Trophoblast cell (in vitro differentiated cells and primary cell): ENCODE data around the gene DOCK10.

Experiments
- DNase-seq, 2 donors: peaks; one replicate each; pipeline ENCODE4 v3.0.0-alpha.2; 2016
- H2AFZ ChIP-seq: 2 replicates; pipeline ENCODE4 v1.6.1; 2013; ENCODE audit warnings: low read length, moderate library complexity, mild to moderate bottlenecking; ENCODE audit not compliant: insufficient read depth, poor library complexity
- H2AK5ac ChIP-seq: 2 replicates; pipeline ENCODE4 v1.6.1; 2013; ENCODE audit warnings: mild to moderate bottlenecking, low read length
- H2BK120ac ChIP-seq: 2 replicates; pipeline ENCODE4 v1.6.1; 2013; ENCODE audit warnings: low read length, mild to moderate bottlenecking, moderate library complexity; ENCODE audit not compliant: insufficient read depth, poor library complexity
- H2BK12ac ChIP-seq: 2 replicates; pipeline ENCODE4 v1.6.1; 2013; ENCODE audit warnings: mild to moderate bottlenecking, low read length, moderate library complexity
- H2BK5ac ChIP-seq: 2 replicates; pipeline ENCODE4 v1.6.1; 2013; ENCODE audit warnings: low read length, low read depth, moderate library complexity, mild to moderate bottlenecking; ENCODE audit not compliant: poor library complexity
- H3K14ac ChIP-seq: 2 replicates; pipeline ENCODE4 v1.6.1; 2013; ENCODE audit warnings: mild to moderate bottlenecking, low read length
- H3K18ac ChIP-seq: 2 replicates; pipeline ENCODE4 v1.6.1; 2013; ENCODE audit warnings: mild to moderate bottlenecking, low read length
- H3K23ac ChIP-seq: 2 replicates; pipeline ENCODE4 v1.6.1; 2013; ENCODE audit warnings: low read length
- H3K27ac ChIP-seq: 2 replicates; pipeline ENCODE4 v1.5.1; 2013; ENCODE audit warnings: low read depth, mild to moderate bottlenecking, inconsistent platforms, low read length, moderate library complexity
- H3K27me3 ChIP-seq: 2 replicates; pipeline ENCODE4 v1.6.1; 2013; ENCODE audit warnings: inconsistent platforms, mild to moderate bottlenecking, low read length, moderate library complexity; ENCODE audit not compliant: insufficient read depth
- H3K36me3 ChIP-seq, 2 experiments: 1 replicate in 1 of 2; 2 replicates in 1 of 2; pipeline ENCODE4 v1.6.1; 2013; ENCODE audit warnings: low read length in 2 of 2, mild to moderate bottlenecking in 2 of 2, moderate library complexity in 1 of 2; ENCODE audit not compliant: insufficient read depth in 2 of 2, control insufficient read depth in 1 of 2
- H3K4ac ChIP-seq: 2 replicates; pipeline ENCODE4 v1.6.1; 2013; ENCODE audit warnings: low read depth, mild to moderate bottlenecking, low read length, moderate library complexity
- H3K4me1 ChIP-seq, 2 experiments: 1 replicate in 1 of 2; 2 replicates in 1 of 2; pipeline ENCODE4 v1.6.1; 2013; ENCODE audit warnings: low read length in 2 of 2, mild to moderate bottlenecking in 2 of 2, moderate library complexity in 1 of 2; ENCODE audit not compliant: insufficient read depth in 2 of 2, control insufficient read depth in 1 of 2
- H3K4me2 ChIP-seq: 2 replicates; pipeline ENCODE4 v1.6.1; 2013; ENCODE audit warnings: inconsistent platforms, mild to moderate bottlenecking, low read length, moderate library complexity
- H3K4me3 ChIP-seq: 2 replicates; pipeline ENCODE4 v1.5.1; 2013; ENCODE audit warnings: mild to moderate bottlenecking, low read depth, low read length, inconsistent platforms
- H3K79me1 ChIP-seq: one replicate; pipeline ENCODE4 v1.6.1; 2013; ENCODE audit warnings: low read length
- H3K79me2 ChIP-seq: 2 replicates; pipeline ENCODE4 v1.6.1; 2013; ENCODE audit warnings: low read length, mild to moderate bottlenecking; ENCODE audit not compliant: control insufficient read depth, insufficient read depth, poor library complexity
- H3K9ac ChIP-seq: 2 replicates; pipeline ENCODE4 v1.6.1; 2013; ENCODE audit warnings: mild to moderate bottlenecking, low read length
- H3K9me3 ChIP-seq: 2 replicates; pipeline ENCODE4 v1.6.1; 2013; ENCODE audit warnings: low read depth, mild to moderate bottlenecking, control low read depth, inconsistent platforms, low read length; ENCODE audit not compliant: insufficient read depth
- H4K12ac ChIP-seq: 2 replicates; pipeline ENCODE4 v1.6.1; 2013; ENCODE audit warnings: low read depth, mild to moderate bottlenecking, low read length, moderate library complexity
- H4K8ac ChIP-seq: 2 replicates; pipeline ENCODE4 v1.6.1; 2013; ENCODE audit warnings: low read depth, mild to moderate bottlenecking, low read length, moderate library complexity
- H4K91ac ChIP-seq: one replicate; pipeline ENCODE4 v1.6.1; 2013; ENCODE audit warnings: low read depth, mild to moderate bottlenecking, low read length, moderate library complexity
- WGBS: extraction: QIAGEN DNeasy Blood & Tissue Kit; methylation state at CpG from one replicate; pipeline ENCODE4 v1.1.7; 2013; ENCODE audit warnings: missing lambda C conversion rate; ENCODE audit not compliant: insufficient read length, insufficient coverage; ENCODE audit errors: extremely low coverage; 5-methylcytosine and 5-hydroxymethylcytosine counted together

The DOCK10 gene

DNA sequence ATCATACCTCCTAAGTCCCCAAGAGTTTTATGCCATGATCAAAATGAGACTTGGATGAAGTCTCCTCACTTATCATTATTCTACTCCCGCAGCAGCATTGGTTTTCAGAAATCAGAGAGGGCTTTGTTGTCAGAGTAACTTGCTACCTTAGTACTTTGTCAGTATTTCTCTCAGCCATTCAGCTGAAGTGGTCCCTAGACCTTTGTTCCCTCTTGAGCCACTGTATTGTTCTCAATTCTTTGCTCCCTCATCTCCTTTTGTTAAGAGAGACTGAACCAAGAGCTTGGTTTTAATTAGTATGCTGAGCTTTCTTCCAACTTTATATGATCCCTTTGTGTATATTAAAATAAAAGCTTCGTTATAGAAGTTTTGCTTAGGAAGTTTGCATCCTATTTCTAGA, 133.4 kb downstream of the DOCK10 start:
- no peak overlapping the region for H3K4me2 ChIP-seq
- no peak overlapping the region for H4K91ac ChIP-seq
- no peak overlapping the region for H4K8ac ChIP-seq
- H3K79me2 ChIP-seq = no peaks in the 10 kb centered on the region
- no peak overlapping the region for H2AFZ ChIP-seq
- H3K23ac ChIP-seq = no peak overlapping the region
- H2BK5ac ChIP-seq = no peak overlapping the region
- no peak overlapping the region for H4K12ac ChIP-seq
- H3K4me3 ChIP-seq = no peak overlapping the region
- DNase-seq = no peak
- no CpG with 5 or more reads among the region's 2 CpGs for WGBS
- no peak overlapping the region for H3K9ac ChIP-seq
- H3K79me1 ChIP-seq = no peaks in the 10 kb centered on the region
- H3K27ac ChIP-seq = no peak overlapping the region
- no peaks in the 10 kb centered on the region for H3K27me3 ChIP-seq
- no peak overlapping the region for H3K4ac ChIP-seq
- H3K9me3 ChIP-seq = no peaks in the 10 kb centered on the region
- no peak overlapping the region for H2BK120ac ChIP-seq
- no peaks in the 10 kb centered on the region for H3K4me1 ChIP-seq
- no peaks in the 10 kb centered on the region for H3K36me3 ChIP-seq
- no peak overlapping the region for H3K14ac ChIP-seq
- no peak overlapping the region for H2AK5ac ChIP-seq
- no peak overlapping the region for H3K18ac ChIP-seq
- no peak overlapping the region for H2BK12ac ChIP-seq

DNA sequence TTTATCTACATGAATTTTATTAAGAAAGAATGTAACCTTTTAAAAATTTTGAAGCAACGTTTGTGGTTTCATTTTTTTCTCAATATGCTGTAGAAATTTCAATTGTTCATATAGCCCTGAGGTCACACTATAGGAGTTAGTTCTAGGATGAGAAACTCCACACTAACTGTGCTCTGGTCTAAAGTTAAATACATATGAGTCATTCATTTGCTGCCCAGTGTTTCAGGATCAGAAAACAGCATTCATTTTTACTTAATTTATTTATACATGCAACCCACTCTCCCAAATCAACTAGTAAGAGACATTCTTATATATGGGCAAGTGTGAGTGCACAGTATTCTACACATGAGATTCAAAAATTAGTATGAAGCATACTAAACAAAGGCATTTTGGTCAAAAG, 137.9 kb downstream of the DOCK10 start:
- Histone ChIP-seq H3K27ac (no peak overlapping the region), H2BK12ac (no peak overlapping the region), H3K23ac (no peak overlapping the region), H3K9me3 (no peaks in the 10 kb centered on the region), H4K91ac (no peak overlapping the region), H2AFZ (no peak overlapping the region), H3K14ac (no peak overlapping the region), H4K12ac (no peak overlapping the region), H3K27me3 (no peaks in the 10 kb centered on the region), H3K36me3 (no peaks in the 10 kb centered on the region), H3K18ac (no peak overlapping the region), H3K9ac (no peak overlapping the region), H3K79me1 (no peaks in the 10 kb centered on the region), H3K4me3 (no peak overlapping the region), H3K4ac (no peak overlapping the region), H2BK5ac (no peak overlapping the region), H2AK5ac (no peak overlapping the region), H3K4me1 (no peaks in the 10 kb centered on the region), H3K79me2 (no peaks in the 10 kb centered on the region), H3K4me2 (no peak overlapping the region), H2BK120ac (no peak overlapping the region), H4K8ac (no peak overlapping the region)
- WGBS = no CpG with 5 or more reads among the region's 1 CpG
- DNase-seq = no peak

DNA sequence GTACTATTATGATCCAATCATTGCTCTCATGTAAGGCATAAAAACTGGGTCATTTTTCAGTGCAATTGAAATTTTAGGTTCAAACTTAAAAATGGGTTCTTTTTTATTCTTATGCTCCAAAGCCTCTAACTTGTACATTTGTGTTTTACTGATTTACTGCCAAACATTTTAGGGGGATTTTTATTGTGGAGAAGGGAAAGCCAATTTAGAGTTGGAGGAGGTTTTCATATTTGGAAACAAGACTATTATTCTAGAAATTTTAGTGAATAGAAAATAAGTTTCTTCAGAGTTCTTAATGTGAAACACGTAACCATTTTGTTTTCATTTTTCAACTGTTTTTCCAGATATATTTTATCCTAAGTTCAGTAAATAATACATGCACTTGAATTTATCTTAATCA, 138.6 kb downstream of the DOCK10 start:
- Histone ChIP-seq H2AK5ac (no peak overlapping the region), H3K79me2 (no peaks in the 10 kb centered on the region), H2AFZ (no peak overlapping the region), H3K14ac (no peak overlapping the region), H3K9me3 (no peaks in the 10 kb centered on the region), H3K4me2 (no peak overlapping the region), H4K8ac (no peak overlapping the region), H2BK120ac (no peak overlapping the region), H4K12ac (no peak overlapping the region), H3K4ac (no peak overlapping the region), H2BK12ac (no peak overlapping the region), H3K4me1 (no peaks in the 10 kb centered on the region), H3K9ac (no peak overlapping the region), H3K27ac (no peak overlapping the region), H2BK5ac (no peak overlapping the region), H3K27me3 (no peaks in the 10 kb centered on the region), H3K23ac (no peak overlapping the region), H3K36me3 (no peaks in the 10 kb centered on the region), H3K4me3 (no peak overlapping the region), H4K91ac (no peak overlapping the region), H3K79me1 (no peaks in the 10 kb centered on the region), H3K18ac (no peak overlapping the region)
- DNase-seq = no peak
- no CpG with 5 or more reads among the region's 1 CpG for WGBS

DNA sequence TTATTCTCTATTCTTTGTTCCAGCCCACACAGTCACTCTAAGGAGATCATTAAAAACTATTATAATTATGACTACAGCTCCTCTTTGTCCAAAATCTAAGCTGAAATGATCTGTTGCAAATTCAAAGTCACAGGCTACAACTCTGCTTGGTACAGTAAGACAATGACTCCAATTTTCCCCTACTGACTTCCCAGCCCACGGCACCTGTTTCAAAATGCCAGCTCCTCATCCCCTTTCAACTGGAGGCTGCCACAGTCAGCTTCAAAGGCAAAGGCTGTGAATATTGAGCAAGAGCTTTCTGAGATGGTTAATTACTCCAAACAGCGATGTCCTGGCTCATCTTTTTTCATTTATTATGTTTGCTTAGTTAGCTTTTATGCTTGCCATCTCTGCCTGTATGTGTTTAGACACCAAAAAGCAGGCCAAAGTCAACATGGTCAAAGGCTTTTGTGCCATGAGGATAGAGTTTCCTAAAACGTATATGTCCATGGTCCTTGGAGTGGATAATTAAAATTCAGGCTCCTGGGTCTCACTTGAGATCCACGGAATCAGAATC, 141.1 kb downstream of the DOCK10 start:
- Histone ChIP-seq H3K4ac (no peak overlapping the region), H4K8ac (no peak overlapping the region), H2AFZ (no peak overlapping the region), H3K4me1 (no peaks in the 10 kb centered on the region), H2AK5ac (no peak overlapping the region), H2BK12ac (no peak overlapping the region), H3K79me1 (no peaks in the 10 kb centered on the region), H3K4me2 (no peak overlapping the region), H3K79me2 (no peaks in the 10 kb centered on the region), H2BK120ac (no peak overlapping the region), H3K18ac (no peak overlapping the region), H4K12ac (no peak overlapping the region), H3K9me3 (no peaks in the 10 kb centered on the region), H3K14ac (no peak overlapping the region), H3K27ac (no peak overlapping the region), H3K9ac (no peak overlapping the region), H3K36me3 (no peaks in the 10 kb centered on the region), H3K27me3 (no peaks in the 10 kb centered on the region), H3K23ac (no peak overlapping the region), H4K91ac (no peak overlapping the region), H2BK5ac (no peak overlapping the region), H3K4me3 (no peak overlapping the region)
- WGBS = no CpG with 5 or more reads among the region's 4 CpGs
- no peak for DNase-seq
